Measurements from ENCODE around the gene CUBN. TPM values are rescaled to one million over a fixed set of nuclear protein-coding genes. Genes with fewer than 3 reads are reported as not detected.

The CUBN gene
- total and polyA plus RNA-seq, 2 experiments from 2014 or later = 0.41 to 0.65 TPM

DNA sequence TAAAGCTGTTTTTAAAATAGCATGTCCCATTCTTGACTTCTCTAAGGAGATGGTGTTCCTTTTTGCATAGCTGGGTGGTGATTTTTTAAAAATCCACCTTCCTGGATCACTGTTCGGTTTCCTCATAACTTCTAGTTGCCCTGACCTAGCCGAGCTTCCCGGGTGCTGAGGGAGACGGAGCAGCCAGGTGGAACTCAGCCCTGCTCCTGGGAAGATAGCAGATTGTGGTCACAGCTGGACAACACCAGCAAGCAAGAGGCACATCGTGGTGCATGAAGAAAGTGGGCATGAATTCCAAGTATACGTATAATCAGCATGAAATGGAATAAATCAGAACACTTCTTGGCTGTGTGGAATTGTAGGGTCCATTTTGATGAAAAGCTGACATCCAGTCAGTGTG is 238.9 kb downstream of the CUBN start:
- Histone ChIP-seq H3K79me2 (ENCODE audit: insufficient read depth) (no peaks in the 10 kb centered on the region), H3K27me3 (replicated peaks; ENCODE audit: insufficient read depth) (no peaks in the 10 kb centered on the region), H3K9me2 (ENCODE audit: insufficient read depth) (no peaks in the 10 kb centered on the region), H3K9ac (no peak overlapping the region), H3K4me1 (ENCODE audit: insufficient read depth) (peaks cover 29% of the 10 kb centered on the region), H3K4me3 (no peak overlapping the region), H3K27ac (no peak overlapping the region), H3K36me3 (ENCODE audit: low read depth) (no peaks in the 10 kb centered on the region), H4K20me1 (ENCODE audit: insufficient read depth) (no peaks in the 10 kb centered on the region), H3K4me2 (ENCODE audit: unreplicated experiment) (no peak overlapping the region), H3K9me3 (ENCODE audit: low read depth) (no peaks in the 10 kb centered on the region), H2AFZ (no peak overlapping the region), H3F3A (ENCODE audit: insufficient read depth) (peaks cover 22% of the 10 kb centered on the region)
- in situ Hi-C loops (cut with MboI) = no loop called here
- 95 to 98% methylated on average over 6 of the region's 6 CpGs for WGBS, 2 experiments (ENCODE audit: low coverage in 1 of 2, low lambda C conversion rate in 2 of 2, missing lambda C conversion rate in 2 of 2)
- no peak for DNase-seq
- no peak for TF ChIP-seq EZH2 (IDR thresholded peaks at IDR 0.05; ENCODE audit: insufficient read depth, poor library complexity, severe bottlenecking)
- TF ChIP-seq EZH2phosphoT487 (IDR thresholded peaks at IDR 0.05; ENCODE audit: insufficient read depth, low read depth) = no peak

DNA sequence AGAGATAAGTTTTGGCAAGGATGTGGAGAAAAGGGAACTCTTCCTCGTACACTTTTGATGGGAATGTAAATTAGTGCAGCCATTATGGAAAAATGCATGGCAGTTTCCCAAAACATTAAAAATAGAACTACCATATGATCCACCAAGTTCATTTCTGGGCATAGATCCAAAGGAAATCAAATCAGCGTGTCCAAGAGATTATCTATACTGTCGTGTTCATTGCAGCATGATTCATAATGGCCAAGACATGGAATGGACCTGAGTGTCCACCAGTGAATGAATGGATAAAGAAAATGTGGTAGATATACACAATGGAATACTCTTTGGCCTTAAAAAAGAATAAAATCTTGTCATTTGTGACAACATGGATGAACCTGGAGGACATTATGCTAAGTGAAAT is 242.0 kb downstream of the CUBN start:
- WGBS, 2 experiments (ENCODE audit: low coverage in 1 of 2, low lambda C conversion rate in 2 of 2, missing lambda C conversion rate in 2 of 2) = 5 to 14% methylated on average over 3 of the region's 3 CpGs
- in situ Hi-C loops (cut with MboI) = no loop called here
- Histone ChIP-seq H3K4me3 (no peak overlapping the region), H3K9me3 (ENCODE audit: low read depth) (no peaks in the 10 kb centered on the region), H3K4me2 (ENCODE audit: unreplicated experiment) (no peak overlapping the region), H3K27me3 (replicated peaks; ENCODE audit: insufficient read depth) (no peaks in the 10 kb centered on the region), H3F3A (ENCODE audit: insufficient read depth) (peaks cover 16% of the 10 kb centered on the region), H3K9ac (no peak overlapping the region), H3K4me1 (ENCODE audit: insufficient read depth) (peaks cover 28% of the 10 kb centered on the region), H4K20me1 (ENCODE audit: insufficient read depth) (no peaks in the 10 kb centered on the region), H3K79me2 (ENCODE audit: insufficient read depth) (no peaks in the 10 kb centered on the region), H2AFZ (peak overlapping the region; percentile 23; the same call in 1 of the 2 replicates), H3K9me2 (ENCODE audit: insufficient read depth) (no peaks in the 10 kb centered on the region), H3K27ac (no peak overlapping the region), H3K36me3 (ENCODE audit: low read depth) (no peaks in the 10 kb centered on the region)
- no peak for TF ChIP-seq EZH2phosphoT487 (IDR thresholded peaks at IDR 0.05; ENCODE audit: insufficient read depth, low read depth)
- TF ChIP-seq EZH2 (IDR thresholded peaks at IDR 0.05; ENCODE audit: insufficient read depth, poor library complexity, severe bottlenecking) = no peak
- DNase-seq = peak; percentile 58

DNA sequence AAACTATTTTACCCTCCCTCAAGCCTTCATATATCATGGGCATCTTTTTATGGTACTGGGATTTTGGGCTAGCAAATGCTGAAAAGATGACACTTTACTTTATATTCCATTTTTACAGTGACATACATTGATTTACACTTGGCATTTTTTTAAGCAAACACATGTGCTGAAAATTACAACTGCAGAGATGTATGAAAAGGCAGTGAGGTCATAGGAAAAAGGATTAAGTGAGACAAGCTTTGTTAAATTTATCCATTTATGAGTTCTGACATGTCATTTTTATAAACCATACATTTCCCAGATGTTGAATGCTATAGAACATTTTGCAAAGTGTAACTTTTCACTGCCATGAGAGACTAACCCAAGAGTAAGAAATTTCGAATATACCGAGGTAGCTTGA is 243.6 kb downstream of the CUBN start:
- in situ Hi-C loops (cut with MboI) = no loop called here
- H3K9ac ChIP-seq = no peak overlapping the region
- no peak for TF ChIP-seq EZH2phosphoT487 (IDR thresholded peaks at IDR 0.05; ENCODE audit: insufficient read depth, low read depth)
- no peak for TF ChIP-seq EZH2 (IDR thresholded peaks at IDR 0.05; ENCODE audit: insufficient read depth, poor library complexity, severe bottlenecking)
- peaks cover 15% of the 10 kb centered on the region for H3K4me1 ChIP-seq (ENCODE audit: insufficient read depth)
- DNase-seq = no peak
- H3K79me2 ChIP-seq (ENCODE audit: insufficient read depth) = no peaks in the 10 kb centered on the region
- no peak overlapping the region for H3K27ac ChIP-seq
- H3K4me3 ChIP-seq = no peak overlapping the region
- H3K27me3 ChIP-seq (replicated peaks; ENCODE audit: insufficient read depth) = no peaks in the 10 kb centered on the region
- H2AFZ ChIP-seq = no peak overlapping the region
- WGBS, 2 experiments (ENCODE audit: low coverage in 1 of 2, low lambda C conversion rate in 2 of 2, missing lambda C conversion rate in 2 of 2) = 100% methylated on average over 2 of the region's 2 CpGs
- peaks cover 10% of the 10 kb centered on the region; the same call in 1 of the 2 replicates for H3F3A ChIP-seq (ENCODE audit: insufficient read depth)
- H3K4me2 ChIP-seq (ENCODE audit: unreplicated experiment) = no peak overlapping the region
- H3K9me3 ChIP-seq (ENCODE audit: low read depth) = no peaks in the 10 kb centered on the region
- no peaks in the 10 kb centered on the region for H3K9me2 ChIP-seq (ENCODE audit: insufficient read depth)
- H4K20me1 ChIP-seq (ENCODE audit: insufficient read depth) = no peaks in the 10 kb centered on the region
- no peaks in the 10 kb centered on the region for H3K36me3 ChIP-seq (ENCODE audit: low read depth)

DNA sequence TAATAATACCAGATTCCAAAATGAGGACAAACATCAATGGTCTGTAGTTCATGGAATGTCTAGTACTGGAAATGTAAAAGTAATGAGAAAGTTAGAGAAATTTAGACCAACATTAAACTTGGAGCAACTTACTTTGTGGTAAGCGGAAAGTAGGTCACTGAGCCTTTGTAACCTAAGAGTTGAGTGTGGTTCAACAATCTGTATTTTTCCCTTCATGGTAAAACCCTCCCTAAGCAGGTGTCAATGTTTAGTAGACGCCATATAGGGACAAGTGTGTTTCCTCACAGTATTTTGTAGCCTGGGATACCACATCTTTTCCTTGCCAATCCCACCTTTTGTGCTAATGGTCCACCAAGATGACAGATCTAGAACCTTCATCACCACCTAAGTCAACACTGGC is 245.1 kb downstream of the CUBN start:
- Histone ChIP-seq H3K4me1 (ENCODE audit: insufficient read depth) (peaks cover 10% of the 10 kb centered on the region; the same call in 1 of the 2 replicates), H4K20me1 (ENCODE audit: insufficient read depth) (no peaks in the 10 kb centered on the region), H3K36me3 (ENCODE audit: low read depth) (no peaks in the 10 kb centered on the region), H3K4me3 (no peak overlapping the region), H3F3A (ENCODE audit: insufficient read depth) (peaks cover 10% of the 10 kb centered on the region; the same call in 1 of the 2 replicates), H3K4me2 (ENCODE audit: unreplicated experiment) (no peak overlapping the region), H3K9me2 (ENCODE audit: insufficient read depth) (no peaks in the 10 kb centered on the region), H2AFZ (no peak overlapping the region), H3K79me2 (ENCODE audit: insufficient read depth) (no peaks in the 10 kb centered on the region), H3K27ac (no peak overlapping the region), H3K27me3 (replicated peaks; ENCODE audit: insufficient read depth) (no peaks in the 10 kb centered on the region), H3K9me3 (ENCODE audit: low read depth) (no peaks in the 10 kb centered on the region), H3K9ac (no peak overlapping the region)
- in situ Hi-C loops (cut with MboI) = no loop called here
- no peak for TF ChIP-seq EZH2 (IDR thresholded peaks at IDR 0.05; ENCODE audit: insufficient read depth, poor library complexity, severe bottlenecking)
- no peak for TF ChIP-seq EZH2phosphoT487 (IDR thresholded peaks at IDR 0.05; ENCODE audit: insufficient read depth, low read depth)
- no peak for DNase-seq
- 92 to 96% methylated on average over 2 of the region's 2 CpGs for WGBS, 2 experiments (ENCODE audit: low coverage in 1 of 2, low lambda C conversion rate in 2 of 2, missing lambda C conversion rate in 2 of 2)

DNA sequence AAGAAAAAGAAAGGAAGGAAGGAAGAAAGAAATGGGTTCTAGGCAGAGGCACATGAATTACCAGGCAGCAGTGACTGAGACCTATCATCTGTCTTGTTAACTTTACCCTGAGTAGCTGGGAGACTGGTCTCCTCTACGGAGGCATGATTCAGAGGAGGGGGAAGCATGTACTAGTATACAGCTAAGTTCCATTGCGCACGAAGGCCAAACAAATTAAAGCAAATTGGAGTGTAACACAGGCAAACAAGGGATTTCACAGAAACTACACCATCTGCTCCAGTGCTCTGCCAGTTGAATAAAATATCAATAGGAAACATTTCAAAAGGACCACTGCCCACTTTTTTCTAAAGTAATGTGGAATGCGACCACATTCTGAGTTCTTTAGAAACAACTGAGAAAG is 246.5 kb downstream of the CUBN start:
- H3K9ac ChIP-seq = no peak overlapping the region
- TF ChIP-seq EZH2 (IDR thresholded peaks at IDR 0.05; ENCODE audit: insufficient read depth, poor library complexity, severe bottlenecking) = no peak
- no peak for TF ChIP-seq EZH2phosphoT487 (IDR thresholded peaks at IDR 0.05; ENCODE audit: insufficient read depth, low read depth)
- no peaks in the 10 kb centered on the region for H4K20me1 ChIP-seq (ENCODE audit: insufficient read depth)
- H3K4me1 ChIP-seq (ENCODE audit: insufficient read depth) = peaks cover 9% of the 10 kb centered on the region; the same call in 1 of the 2 replicates
- in situ Hi-C loops (cut with MboI) = no loop called here
- H3K9me2 ChIP-seq (ENCODE audit: insufficient read depth) = no peaks in the 10 kb centered on the region
- no peaks in the 10 kb centered on the region for H3K27me3 ChIP-seq (replicated peaks; ENCODE audit: insufficient read depth)
- no peak overlapping the region for H2AFZ ChIP-seq
- H3K4me3 ChIP-seq = no peak overlapping the region
- peaks cover 10% of the 10 kb centered on the region; the same call in 1 of the 2 replicates for H3F3A ChIP-seq (ENCODE audit: insufficient read depth)
- H3K36me3 ChIP-seq (ENCODE audit: low read depth) = no peaks in the 10 kb centered on the region
- WGBS, 2 experiments (ENCODE audit: low coverage in 1 of 2, low lambda C conversion rate in 2 of 2, missing lambda C conversion rate in 2 of 2) = 72 to 78% methylated on average over 4 of the region's 4 CpGs
- no peak overlapping the region for H3K27ac ChIP-seq
- DNase-seq = no peak
- no peaks in the 10 kb centered on the region for H3K79me2 ChIP-seq (ENCODE audit: insufficient read depth)
- H3K9me3 ChIP-seq (ENCODE audit: low read depth) = no peaks in the 10 kb centered on the region
- H3K4me2 ChIP-seq (ENCODE audit: unreplicated experiment) = no peak overlapping the region
